ENCODE data around the gene AP2A1.

AP2A1 gene

DNA sequence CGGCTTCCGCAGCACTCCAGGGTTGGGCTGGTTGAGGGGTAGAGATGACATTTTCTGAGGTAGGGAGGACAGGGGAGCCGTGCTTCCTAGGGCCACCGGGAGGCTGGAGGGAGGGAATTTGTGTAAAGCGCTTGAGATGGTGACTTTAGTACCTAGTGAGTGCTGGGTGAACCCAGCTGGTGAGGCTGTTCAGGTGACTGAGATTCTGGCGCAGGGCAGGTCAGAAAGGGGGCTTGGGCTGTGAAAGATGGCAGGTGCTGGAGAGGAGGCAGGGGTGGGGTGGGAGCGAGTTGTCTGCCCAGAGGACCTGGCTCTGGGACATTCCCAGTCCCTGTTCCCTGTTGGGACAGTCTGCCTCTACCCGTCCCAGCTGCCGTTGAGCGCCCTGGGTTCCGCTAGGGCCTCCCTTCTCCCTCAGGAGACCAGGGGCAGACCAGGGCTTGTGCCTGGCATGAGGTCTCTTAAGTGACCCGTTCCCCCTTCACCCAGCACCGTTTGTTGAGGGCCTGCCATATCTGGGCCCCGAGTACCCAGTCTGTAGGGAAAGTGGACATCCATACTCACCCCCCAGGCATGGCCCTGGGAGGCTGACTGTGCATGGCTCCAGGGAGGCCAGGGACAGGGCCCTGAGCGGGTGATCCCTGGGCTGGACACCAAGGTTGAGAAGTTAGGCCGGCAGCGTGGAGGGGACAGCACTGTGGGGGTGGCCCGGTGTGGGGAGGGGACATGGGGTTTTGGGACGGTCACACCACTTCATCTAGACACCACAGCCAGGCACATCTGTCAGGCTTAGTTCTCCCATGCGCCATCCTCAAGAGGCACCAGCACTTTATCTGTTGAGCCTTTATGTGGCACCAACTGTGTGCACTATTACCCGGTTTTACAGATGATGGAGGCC lies 89.1 kb downstream of the AP2A1 start:
- DNase-seq (ENCODE audit: low read depth, low spot score), result no peak

DNA sequence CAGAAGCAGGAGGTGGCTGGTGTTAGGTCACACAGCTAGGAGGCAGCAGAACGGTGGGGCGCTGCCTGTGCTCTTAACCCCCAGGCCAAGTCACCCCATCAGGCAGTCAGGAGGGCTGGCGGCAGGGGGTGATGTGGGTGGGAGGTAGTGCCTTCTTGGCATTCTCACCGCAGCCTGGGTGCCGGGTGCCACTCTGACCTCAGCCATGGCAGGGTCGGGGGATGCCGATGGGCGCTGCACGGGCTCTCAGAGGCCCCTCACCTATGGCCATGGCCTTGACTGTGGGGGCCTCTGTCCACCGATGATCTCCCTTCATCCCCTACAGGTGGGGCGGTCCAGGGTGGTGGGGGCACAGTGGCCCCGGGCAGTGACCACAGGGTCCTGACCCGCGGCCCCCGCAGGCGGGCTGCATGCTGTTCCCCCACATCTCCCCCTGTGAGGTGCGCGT lies 89.8 kb downstream of the AP2A1 start:
- DNase-seq (ENCODE audit: low read depth, low spot score), result no peak

Data from iPS DF 19.7 (cell line).